Fibroblast of skin of left quadriceps (primary cell): Measurements from ENCODE around the gene SOS2.
"Not testable (repeated sequence)": the region's sequence is repeated elsewhere in the genome, so short reads cannot be mapped to it uniquely, and the experiment has no call there.

Source experiments
- DNase-seq, 2 experiments: peaks; one replicate each; pipeline ENCODE4 v3.0.0-alpha.2; 2013; ENCODE audit warnings: low read depth in 2 of 2

Gene SOS2

GRCh38 chr14:50225974-50226297, 5.4 kb downstream of the SOS2 start:
- no peak for DNase-seq

DNA sequence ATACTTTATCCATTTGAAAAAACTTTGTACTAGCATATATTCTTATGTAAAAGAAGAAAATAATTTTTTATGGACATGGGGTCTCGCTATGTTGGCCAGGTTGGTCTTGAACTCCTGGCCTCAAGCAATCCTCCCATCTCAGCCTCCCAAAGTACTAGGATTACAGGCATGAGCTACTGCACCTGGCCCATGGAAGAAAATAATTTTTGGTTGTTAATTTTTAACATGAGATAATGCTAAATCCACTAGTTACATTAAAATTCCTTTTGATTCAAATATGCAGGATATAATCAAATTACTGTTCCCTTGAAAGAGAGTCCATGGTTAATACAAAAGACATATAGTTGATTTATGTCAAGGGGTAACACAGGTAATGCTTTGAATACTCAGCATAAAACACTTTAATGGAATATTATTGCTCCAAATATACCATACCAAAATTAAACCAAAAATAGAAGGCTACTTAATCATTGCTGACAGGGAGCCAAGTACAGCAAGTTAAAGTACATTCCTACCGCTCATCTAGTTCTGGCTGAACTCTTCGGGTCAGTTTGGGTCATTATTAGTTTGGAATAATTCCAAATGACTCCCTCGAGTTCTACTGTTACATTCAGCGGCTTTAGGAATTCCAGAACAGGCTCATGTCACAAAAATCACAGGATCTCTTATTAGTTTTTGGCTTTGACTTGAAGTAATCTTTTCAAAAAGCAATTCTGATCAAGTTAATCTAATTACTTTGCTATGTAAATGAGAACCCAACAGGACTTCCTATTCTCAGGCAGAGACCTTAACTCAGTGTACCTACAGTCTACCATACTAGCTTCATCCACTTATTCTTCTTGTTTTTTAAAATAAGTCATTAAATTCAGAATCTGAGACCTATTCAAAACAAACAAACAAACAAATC, 6.1 kb downstream of the SOS2 start:
- peak; percentile 69 to 70 for DNase-seq

DNA sequence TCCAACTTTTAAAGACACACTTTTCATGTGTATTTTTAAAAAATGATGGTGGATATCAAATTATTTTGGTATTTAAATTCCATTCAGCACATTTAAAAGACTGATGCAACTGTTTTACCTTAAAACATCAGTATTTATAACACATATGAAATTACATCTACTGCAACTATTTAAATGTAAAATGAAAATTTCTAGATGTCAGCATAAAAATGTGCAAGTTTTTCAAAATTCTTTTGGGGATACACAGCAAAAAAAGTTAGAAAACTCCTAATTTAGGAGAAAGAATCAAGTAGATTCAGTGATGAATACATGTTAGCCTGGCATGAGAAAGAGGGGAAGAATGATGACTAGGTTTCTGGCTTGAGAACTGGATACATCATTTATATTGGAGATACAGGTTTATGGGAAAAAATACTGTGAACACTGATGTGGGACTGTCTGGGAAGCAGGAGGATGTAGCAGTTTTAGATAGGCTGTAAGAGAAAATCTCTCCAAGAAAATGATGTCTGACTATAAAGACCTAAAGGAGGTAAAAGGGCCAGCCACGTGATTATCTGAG, 9.2 kb downstream of the SOS2 start:
- peak in 1 of 2 experiments; percentile 3 for DNase-seq

- DNase-seq: no peak
Measured at GRCh38 chr14:50218501-50218900, 12.9 kb downstream of the SOS2 start.

DNA sequence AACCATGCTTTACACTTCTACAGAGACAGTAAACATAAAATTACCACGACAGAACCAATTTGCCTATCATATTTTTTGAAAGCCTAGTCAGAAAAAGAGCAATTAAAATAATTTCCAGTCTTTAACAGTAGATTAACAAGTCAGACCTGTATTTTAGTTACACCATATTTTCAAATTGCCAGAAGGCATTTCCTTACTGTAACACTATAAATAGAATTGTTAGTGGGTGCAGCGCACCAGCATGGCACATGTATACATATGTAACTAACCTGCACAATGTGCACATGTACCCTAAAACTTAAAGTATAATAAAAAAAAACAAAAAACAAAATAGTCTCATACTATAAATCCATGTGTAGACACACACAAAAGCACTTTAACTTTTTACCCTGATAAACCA, 16.0 kb downstream of the SOS2 start:
- DNase-seq: no peak

- no peak for DNase-seq
Measured at GRCh38 chr14:50213795-50214194, 17.6 kb downstream of the SOS2 start.

GRCh38 chr14:50212726-50213125, 18.7 kb downstream of the SOS2 start:
- no peak for DNase-seq

DNA sequence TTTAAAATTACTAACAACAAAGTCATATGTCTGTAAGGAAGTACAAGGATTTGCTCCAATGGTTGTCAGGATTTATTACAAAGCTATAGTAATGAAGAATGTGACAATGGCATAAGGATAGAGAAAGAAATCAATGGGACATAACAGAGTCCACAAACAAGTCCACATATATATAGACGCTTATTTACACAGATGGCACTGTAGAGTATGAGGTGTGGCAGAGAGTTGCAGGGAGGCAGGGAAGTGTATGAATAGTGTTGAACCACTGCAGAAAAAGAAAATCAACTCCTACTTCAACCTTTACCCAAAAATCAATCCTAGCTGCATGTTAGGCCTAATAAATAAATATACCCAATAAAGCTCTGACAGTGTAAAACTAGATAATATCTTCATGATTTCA, 21.3 kb downstream of the SOS2 start:
- DNase-seq: no peak

- DNase-seq: no peak
Measured at GRCh38 chr14:50198499-50198898, 32.9 kb downstream of the SOS2 start.

DNA sequence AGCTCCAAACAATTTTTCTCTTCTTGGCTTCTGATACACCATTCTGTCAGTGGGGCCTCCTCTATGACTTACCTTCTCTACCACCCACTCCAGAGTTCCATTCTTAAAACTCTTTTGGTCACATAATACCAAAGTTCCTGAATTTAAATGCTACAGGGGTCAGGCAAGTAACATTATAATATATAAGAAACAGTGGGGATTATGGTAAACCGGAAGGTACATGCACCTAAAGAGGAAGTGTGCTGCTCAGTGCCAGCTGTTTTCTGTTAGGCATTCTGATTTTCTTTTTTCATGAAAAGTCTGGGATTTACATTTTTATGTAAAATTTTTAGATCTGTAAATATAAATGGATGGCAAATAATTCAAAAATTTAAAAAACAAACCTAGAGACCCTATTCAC, 39.9 kb downstream of the SOS2 start:
- DNase-seq: no peak

GRCh38 chr14:50186107-50186506, 45.3 kb downstream of the SOS2 start:
- no peak for DNase-seq

GRCh38 chr14:50173891-50174290, 57.5 kb downstream of the SOS2 start:
- no peak for DNase-seq

GRCh38 chr14:50171895-50172294, 59.5 kb downstream of the SOS2 start:
- no peak for DNase-seq

- DNase-seq: not testable (repeated sequence)
Measured at GRCh38 chr14:50167381-50167780, 64.0 kb downstream of the SOS2 start.

GRCh38 chr14:50156111-50156510, 75.3 kb downstream of the SOS2 start:
- no peak for DNase-seq

DNA sequence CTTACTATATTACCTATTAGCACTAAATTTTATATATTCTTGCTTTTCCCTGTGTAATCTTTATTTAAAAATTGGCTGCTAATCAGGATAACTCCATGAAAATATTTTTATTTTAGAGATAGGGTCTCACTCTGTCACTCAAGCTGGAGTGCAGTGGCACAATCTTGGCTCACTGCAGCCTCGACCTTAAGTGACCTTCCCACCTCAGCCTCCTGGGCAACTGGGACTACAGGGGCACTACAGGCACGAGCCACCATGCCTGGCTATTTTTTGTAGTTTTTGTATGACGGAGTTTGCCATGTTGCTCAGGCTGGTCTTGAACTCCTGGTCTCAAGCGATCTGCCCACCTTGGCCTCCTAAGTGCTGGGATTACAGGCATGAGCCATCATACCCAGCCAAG, 82.6 kb downstream of the SOS2 start:
- DNase-seq: no peak

GRCh38 chr14:50139192-50139591, 92.2 kb downstream of the SOS2 start:
- no peak for DNase-seq

- DNase-seq: no peak
Measured at GRCh38 chr14:50127802-50128201, 103.6 kb downstream of the SOS2 start.

DNA sequence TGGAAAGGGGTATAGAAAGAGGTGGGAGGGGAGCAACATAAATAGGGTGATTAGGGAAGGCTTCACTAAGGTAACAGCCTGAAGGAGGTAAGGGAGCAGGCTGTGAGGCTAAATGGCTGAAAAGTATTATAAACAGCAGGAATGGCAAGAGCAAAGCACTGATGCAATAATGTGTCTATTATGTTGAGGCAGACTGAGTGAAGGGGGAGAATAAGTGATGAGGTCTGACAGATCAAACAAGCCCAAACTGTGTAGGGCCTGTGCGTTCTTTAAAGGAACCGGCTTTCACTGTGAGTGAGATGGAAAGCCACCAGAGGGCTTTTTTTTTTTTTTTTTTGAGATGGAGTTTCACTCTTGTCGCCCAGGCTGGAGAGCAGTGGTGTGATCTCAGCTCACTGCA, 108.3 kb downstream of the SOS2 start:
- DNase-seq: no peak

GRCh38 chr14:50122291-50122690, 109.1 kb downstream of the SOS2 start:
- no peak for DNase-seq

GRCh38 chr14:50121486-50121885, 109.9 kb downstream of the SOS2 start:
- DNase-seq: no peak

DNA sequence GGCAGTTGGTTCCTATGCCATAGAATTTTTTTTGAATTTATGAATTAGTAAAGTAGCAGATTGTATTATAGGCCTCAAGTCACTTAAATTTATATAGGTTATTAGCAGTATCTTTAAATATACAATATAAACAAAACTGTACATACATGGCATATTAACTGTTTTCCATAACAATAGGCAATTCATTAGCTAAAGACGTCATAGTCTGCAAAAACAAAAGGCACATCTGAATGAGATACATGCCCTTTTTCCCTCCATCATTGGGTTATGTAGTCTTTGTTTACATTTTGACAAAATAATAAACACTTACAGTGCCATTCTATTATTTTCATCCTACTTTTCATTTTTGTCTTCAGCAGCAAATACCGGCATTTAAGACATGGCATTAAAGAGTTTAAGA, 113.9 kb downstream of the SOS2 start:
- DNase-seq: no peak

- no peak for DNase-seq
Measured at GRCh38 chr14:50116966-50117365, 114.4 kb downstream of the SOS2 start.
